GM19193 (cell line): ENCODE results near the gene ANKMY1.

Source experiments
- POLR2A ChIP-seq: IDR thresholded peaks from 4 replicates; pipeline ENCODE4 v1.6.1; 2011; ENCODE audit not compliant: insufficient read depth, insufficient read length; ENCODE audit errors: extremely low read depth

Gene ANKMY1

GRCh38 chr2:240557808-240558207 is at the start of gene ANKMY1:
TSS of gene ANKMY1 (minus strand) at chr2:240557988. CDS start at chr2:240557335, 653 bp downstream.
- TF ChIP-seq POLR2A: no peak

- no peak for TF ChIP-seq POLR2A
Observed at GRCh38 chr2:240605867-240606743, 48.3 kb upstream of the ANKMY1 start.

- no peak for TF ChIP-seq POLR2A
Observed at GRCh38 chr2:240604939-240605716, 47.3 kb upstream of the ANKMY1 start.

- no peak for TF ChIP-seq POLR2A
Observed at GRCh38 chr2:240604291-240604938, 46.6 kb upstream of the ANKMY1 start.

GRCh38 chr2:240603846-240604245 is 46.1 kb upstream of the ANKMY1 start:
- no peak for TF ChIP-seq POLR2A

- no peak for TF ChIP-seq POLR2A
Observed at GRCh38 chr2:240603081-240603835, 45.5 kb upstream of the ANKMY1 start.

GRCh38 chr2:240602266-240603050 is 44.7 kb upstream of the ANKMY1 start:
- TF ChIP-seq POLR2A: no peak

GRCh38 chr2:240601831-240602160 is 44.0 kb upstream of the ANKMY1 start:
- no peak for TF ChIP-seq POLR2A

GRCh38 chr2:240601061-240601830 is 43.5 kb upstream of the ANKMY1 start:
- no peak for TF ChIP-seq POLR2A

- TF ChIP-seq POLR2A: no peak
Observed at GRCh38 chr2:240600451-240600961, 42.7 kb upstream of the ANKMY1 start.

GRCh38 chr2:240599141-240599583 is 41.4 kb upstream of the ANKMY1 start:
- no peak for TF ChIP-seq POLR2A

- no peak for TF ChIP-seq POLR2A
Observed at GRCh38 chr2:240598311-240598911, 40.6 kb upstream of the ANKMY1 start.

GRCh38 chr2:240597419-240598181 is 39.8 kb upstream of the ANKMY1 start:
- no peak for TF ChIP-seq POLR2A

GRCh38 chr2:240597054-240597418 is 39.2 kb upstream of the ANKMY1 start:
- TF ChIP-seq POLR2A: no peak
